Measurements from ENCODE around the gene FAM184A. TPM values are rescaled to one million over a fixed set of nuclear protein-coding genes. Genes with fewer than 3 reads are reported as not detected.
A peak's percentile ranks its signal among the peaks of the same experiment; 100 is the strongest.

The FAM184A gene
- polyA plus RNA-seq, 2 of the 4 experiments (the other 2 are of a cell fraction), result 0.06 TPM; not detected in 1

DNA sequence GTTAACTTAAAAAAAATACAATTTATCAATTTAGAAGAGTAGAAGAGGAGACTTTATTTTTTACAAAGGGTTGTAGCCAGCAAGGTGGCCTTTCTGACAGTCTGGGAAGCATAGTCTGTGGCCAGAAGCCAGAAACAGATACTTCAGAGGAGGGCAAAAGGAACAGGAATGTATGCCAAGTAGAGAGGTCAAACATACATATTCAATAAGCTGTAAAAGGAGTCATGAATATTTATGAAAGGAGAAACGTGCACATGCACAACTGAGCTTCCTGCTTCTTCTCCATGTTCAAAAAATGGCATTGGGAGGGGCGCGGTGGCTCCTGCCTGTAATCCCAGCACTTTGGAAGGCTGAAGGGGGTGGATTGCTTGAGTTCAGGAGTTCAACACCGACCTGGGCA lies 43.9 kb upstream of the FAM184A start:
- no peak for FAIRE-seq
- Histone ChIP-seq H3K4me3 (no peak overlapping the region), H3K27ac (no peak overlapping the region), H3K4me2 (no peak overlapping the region), H3K4me1 (no peaks in the 10 kb centered on the region), H3K9me3 (no peaks in the 10 kb centered on the region)
- ChIA-PET POLR2A (no interaction called here), CTCF (interaction anchor here (0.7 kb wide), 1 partner anchor 12 kb away, joined by 4 read pairs; no protein-coding TSS in a partner anchor)
- no peak for DNase-seq (ENCODE audit: low read depth in 1 of 2, low spot score in 1 of 2)
- 58% methylated on average over 4 of the region's 4 CpGs for WGBS (ENCODE audit: missing lambda C conversion rate)
- no peak for ATAC-seq
- no peak for TF ChIP-seq HOXB5 (CRISPR knock-in tag; IDR thresholded peaks at IDR 0.05)
- TF ChIP-seq, protein P1, sequence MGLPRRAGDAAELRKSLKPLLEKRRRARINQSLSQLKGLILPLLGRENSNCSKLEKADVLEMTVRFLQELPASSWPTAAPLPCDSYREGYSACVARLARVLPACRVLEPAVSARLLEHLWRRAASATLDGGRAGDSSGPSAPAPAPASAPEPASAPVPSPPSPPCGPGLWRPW (IDR thresholded peaks at IDR 0.05), result no peak
- TF ChIP-seq EHMT2 (IDR thresholded peaks at IDR 0.05; ENCODE audit: low read depth), result no peak
- no peak for TF ChIP-seq FOSL2 (IDR thresholded peaks at IDR 0.05)
- TF ChIP-seq FOSL2 (CRISPR knock-in tag; IDR thresholded peaks at IDR 0.05), result no peak
- TF ChIP-seq HEYL (CRISPR knock-in tag; IDR thresholded peaks at IDR 0.05), result no peak
- no peak for TF ChIP-seq POLR2AphosphoS2 (conservative IDR thresholded peaks at IDR 0.05; ENCODE audit: low read length)
- TF ChIP-seq, protein P2, sequence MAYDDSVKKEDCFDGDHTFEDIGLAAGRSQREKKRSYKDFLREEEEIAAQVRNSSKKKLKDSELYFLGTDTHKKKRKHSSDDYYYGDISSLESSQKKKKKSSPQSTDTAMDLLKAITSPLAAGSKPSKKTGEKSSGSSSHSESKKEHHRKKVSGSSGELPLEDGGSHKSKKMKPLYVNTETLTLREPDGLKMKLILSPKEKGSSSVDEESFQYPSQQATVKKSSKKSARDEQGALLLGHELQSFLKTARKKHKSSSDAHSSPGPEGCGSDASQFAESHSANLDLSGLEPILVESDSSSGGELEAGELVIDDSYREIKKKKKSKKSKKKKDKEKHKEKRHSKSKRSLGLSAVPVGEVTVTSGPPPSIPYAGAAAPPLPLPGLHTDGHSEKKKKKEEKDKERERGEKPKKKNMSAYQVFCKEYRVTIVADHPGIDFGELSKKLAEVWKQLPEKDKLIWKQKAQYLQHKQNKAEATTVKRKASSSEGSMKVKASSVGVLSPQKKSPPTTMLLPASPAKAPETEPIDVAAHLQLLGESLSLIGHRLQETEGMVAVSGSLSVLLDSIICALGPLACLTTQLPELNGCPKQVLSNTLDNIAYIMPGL (CRISPR knock-in tag; IDR thresholded peaks at IDR 0.05; ENCODE audit: borderline replicate concordance), result no peak
- TF ChIP-seq JUNB (IDR thresholded peaks at IDR 0.05), result no peak
- TF ChIP-seq CHD4 (IDR thresholded peaks at IDR 0.05; ENCODE audit: borderline replicate concordance), result no peak
- TF ChIP-seq, protein P3, sequence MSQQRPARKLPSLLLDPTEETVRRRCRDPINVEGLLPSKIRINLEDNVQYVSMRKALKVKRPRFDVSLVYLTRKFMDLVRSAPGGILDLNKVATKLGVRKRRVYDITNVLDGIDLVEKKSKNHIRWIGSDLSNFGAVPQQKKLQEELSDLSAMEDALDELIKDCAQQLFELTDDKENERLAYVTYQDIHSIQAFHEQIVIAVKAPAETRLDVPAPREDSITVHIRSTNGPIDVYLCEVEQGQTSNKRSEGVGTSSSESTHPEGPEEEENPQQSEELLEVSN (IDR thresholded peaks at IDR 0.05; ENCODE audit: borderline replicate concordance, low read depth), result no peak
- TF ChIP-seq ESRRA (IDR thresholded peaks at IDR 0.05; ENCODE audit: borderline replicate concordance, low read length), result no peak
- no peak for TF ChIP-seq RAD21 (conservative IDR thresholded peaks at IDR 0.05 in 1 of 2, IDR thresholded peaks at IDR 0.05 in 1 of 2)
- no peak for TF ChIP-seq HOXB13 (CRISPR knock-in tag; IDR thresholded peaks at IDR 0.05; ENCODE audit: low read depth)
- no peak for TF ChIP-seq RFX5 (IDR thresholded peaks at IDR 0.05)
- TF ChIP-seq HOXA7 (CRISPR knock-in tag; IDR thresholded peaks at IDR 0.05), result no peak
- no peak for TF ChIP-seq BHLHE40 (IDR thresholded peaks at IDR 0.05; ENCODE audit: low read depth, low read length)
- TF ChIP-seq NPAS2 (CRISPR knock-in tag; IDR thresholded peaks at IDR 0.05; ENCODE audit: borderline replicate concordance), result no peak
- TF ChIP-seq CHD2 (IDR thresholded peaks at IDR 0.05; ENCODE audit: low read length, partially characterized antibody), result no peak
- TF ChIP-seq ZC3H11A (IDR thresholded peaks at IDR 0.05), result no peak
- TF ChIP-seq MYC (IDR thresholded peaks at IDR 0.05; ENCODE audit: borderline replicate concordance, low read length), result no peak

DNA sequence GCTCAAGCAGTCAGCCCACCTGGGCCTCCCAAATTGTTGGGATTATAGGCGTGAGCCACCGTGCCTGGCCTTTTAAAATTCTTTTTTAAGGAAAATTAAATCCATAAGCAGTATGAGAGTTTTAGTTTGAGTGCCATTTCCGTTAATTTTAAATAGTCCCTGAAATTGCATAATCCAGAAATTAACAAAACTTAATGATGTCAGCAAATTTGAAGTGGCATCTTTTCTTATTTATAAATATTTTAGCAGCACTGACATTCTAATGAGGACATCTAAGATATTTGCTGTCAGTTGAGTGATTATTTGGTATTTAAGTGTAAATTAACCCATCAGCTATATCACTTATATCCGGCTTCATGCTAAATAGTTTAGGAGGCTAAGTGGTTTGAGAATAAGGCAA lies 42.9 kb upstream of the FAM184A start:
- ChIA-PET CTCF (interaction anchor here (0.6 kb wide), 1 partner anchor 1303 kb away, joined by 3 read pairs; no protein-coding TSS in a partner anchor), POLR2A (no interaction called here)
- no peak for ATAC-seq
- Histone ChIP-seq H3K9me3 (no peaks in the 10 kb centered on the region), H3K4me3 (no peak overlapping the region), H3K27ac (no peak overlapping the region), H3K4me1 (no peaks in the 10 kb centered on the region), H3K4me2 (no peak overlapping the region)
- 72% methylated on average over 4 of the region's 4 CpGs for WGBS (ENCODE audit: missing lambda C conversion rate)
- FAIRE-seq, result no peak
- no peak for DNase-seq (ENCODE audit: low read depth in 1 of 2, low spot score in 1 of 2)
- TF ChIP-seq FOSB (CRISPR knock-in tag; IDR thresholded peaks at IDR 0.05) (no peak), MAFK (IDR thresholded peaks at IDR 0.05; ENCODE audit: partially characterized antibody) (peak; percentile 59)

DNA sequence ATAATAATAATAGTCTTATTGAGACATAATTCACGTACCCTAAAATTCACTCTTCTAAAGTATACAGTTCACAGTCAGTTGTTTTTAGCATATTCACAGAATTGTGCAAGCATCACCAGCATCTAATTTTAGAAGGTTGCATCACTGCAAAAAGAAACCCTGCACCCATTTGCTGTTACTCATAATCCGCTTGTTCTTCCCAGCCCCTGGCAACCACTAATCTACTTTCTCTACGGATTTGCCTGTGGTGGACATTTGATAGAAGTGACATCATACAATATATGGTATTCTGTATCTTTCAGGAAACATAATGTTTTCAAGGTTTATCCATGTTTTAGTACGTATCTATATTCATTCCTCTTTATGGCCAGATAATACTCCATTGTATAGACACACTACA lies 41.5 kb upstream of the FAM184A start:
- H3K4me3 ChIP-seq, result no peak overlapping the region
- H3K27ac ChIP-seq, result no peak overlapping the region
- H3K4me2 ChIP-seq, result no peak overlapping the region
- ChIA-PET POLR2A (no interaction called here), CTCF (no interaction called here)
- no peak for FAIRE-seq
- WGBS (ENCODE audit: missing lambda C conversion rate), result 57% methylated on average over 4 of the region's 4 CpGs
- no peak for ATAC-seq
- H3K9me3 ChIP-seq, result no peaks in the 10 kb centered on the region
- DNase-seq (ENCODE audit: low read depth in 1 of 2, low spot score in 1 of 2), result no peak
- H3K4me1 ChIP-seq, result no peaks in the 10 kb centered on the region
- no peak for TF ChIP-seq TFCP2L1 (CRISPR knock-in tag; IDR thresholded peaks at IDR 0.05)
- TF ChIP-seq ZNF302 (CRISPR knock-in tag; IDR thresholded peaks at IDR 0.05), result no peak
- TF ChIP-seq, protein P2 (CRISPR knock-in tag; IDR thresholded peaks at IDR 0.05; ENCODE audit: borderline replicate concordance), result no peak
- TF ChIP-seq MAFK (IDR thresholded peaks at IDR 0.05; ENCODE audit: partially characterized antibody), result no peak
- TF ChIP-seq, protein P3 (IDR thresholded peaks at IDR 0.05; ENCODE audit: borderline replicate concordance, low read depth), result no peak
- TF ChIP-seq RAD21 (conservative IDR thresholded peaks at IDR 0.05 in 1 of 2, IDR thresholded peaks at IDR 0.05 in 1 of 2), result no peak
- no peak for TF ChIP-seq FOSL2 (IDR thresholded peaks at IDR 0.05)
- TF ChIP-seq FOSL2 (CRISPR knock-in tag; IDR thresholded peaks at IDR 0.05), result no peak
- TF ChIP-seq ESRRA (IDR thresholded peaks at IDR 0.05; ENCODE audit: borderline replicate concordance, low read length), result no peak
- no peak for TF ChIP-seq BHLHE40 (IDR thresholded peaks at IDR 0.05; ENCODE audit: low read depth, low read length)
- TF ChIP-seq HOXB5 (CRISPR knock-in tag; IDR thresholded peaks at IDR 0.05), result no peak
- no peak for TF ChIP-seq KDM1A (IDR thresholded peaks at IDR 0.05; ENCODE audit: low read depth)
- TF ChIP-seq, protein P4, sequence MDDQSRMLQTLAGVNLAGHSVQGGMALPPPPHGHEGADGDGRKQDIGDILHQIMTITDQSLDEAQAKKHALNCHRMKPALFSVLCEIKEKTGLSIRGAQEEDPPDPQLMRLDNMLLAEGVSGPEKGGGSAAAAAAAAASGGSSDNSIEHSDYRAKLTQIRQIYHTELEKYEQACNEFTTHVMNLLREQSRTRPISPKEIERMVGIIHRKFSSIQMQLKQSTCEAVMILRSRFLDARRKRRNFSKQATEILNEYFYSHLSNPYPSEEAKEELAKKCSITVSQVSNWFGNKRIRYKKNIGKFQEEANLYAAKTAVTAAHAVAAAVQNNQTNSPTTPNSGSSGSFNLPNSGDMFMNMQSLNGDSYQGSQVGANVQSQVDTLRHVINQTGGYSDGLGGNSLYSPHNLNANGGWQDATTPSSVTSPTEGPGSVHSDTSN (IDR thresholded peaks at IDR 0.05), result no peak
- no peak for TF ChIP-seq NFE2L2 (conservative IDR thresholded peaks at IDR 0.05; ENCODE audit: low read length)
- no peak for TF ChIP-seq EHMT2 (IDR thresholded peaks at IDR 0.05; ENCODE audit: low read depth)
- no peak for TF ChIP-seq CHD4 (IDR thresholded peaks at IDR 0.05; ENCODE audit: borderline replicate concordance)

All from A549 (cell line).